HEK293 (cell line): ENCODE results near the gene ING5.

Experiments used
- CTCF ChIA-PET: fragments of 350-600 bp; formaldehyde crosslinking; extraction: SDS; loops from one replicate; lab custom pipeline; 2021; ENCODE audit warnings: antibody characterized with exemption; lab: Yijun Ruan, JAX
- POLR2A ChIA-PET: fragments of 300-600 bp; formaldehyde crosslinking; extraction: SDS; loops from one replicate; lab custom pipeline; 2020; ENCODE audit warnings: antibody characterized with exemption, inconsistent platforms; lab: Yijun Ruan, JAX
- H3K27ac ChIP-seq: fragments of 200-500 bp; sonication (Bioruptor generic); 2 replicates; pipeline ENCODE4 v1.5.1; 2014; ENCODE audit warnings: low read depth, low read length, control low read depth, inconsistent platforms; ENCODE audit errors: extremely low read depth
- H3K36me3 ChIP-seq, 2 experiments: fragments of 200-500 bp in 1 of 2; sonication (Bioruptor generic) in 1 of 2; 1 replicate in 1 of 2; 2 replicates in 1 of 2; pipeline ENCODE4 v1.5.1; 2014 to 2017; ENCODE audit warnings: inconsistent platforms in 2 of 2, low read length in 2 of 2; ENCODE audit not compliant: control insufficient read depth in 2 of 2, insufficient read depth in 1 of 2
- H3K4me1 ChIP-seq: fragments of 200-500 bp; sonication (Bioruptor generic); 2 replicates; pipeline ENCODE4 v1.5.1; 2014; ENCODE audit warnings: mild to moderate bottlenecking, low read length, inconsistent platforms; ENCODE audit not compliant: control insufficient read depth, insufficient read depth
- H3K4me3 ChIP-seq: 2 replicates; pipeline ENCODE4 v1.5.1; 2011; ENCODE audit warnings: low read depth, mild to moderate bottlenecking, control low read depth, low read length, moderate library complexity
- H3K9me3 ChIP-seq: fragments of 200-500 bp; sonication (Bioruptor generic); 2 replicates; pipeline ENCODE4 v1.5.1; 2014; ENCODE audit warnings: low read depth, low read length, inconsistent platforms; ENCODE audit not compliant: control insufficient read depth, insufficient read depth
- GFI1B ChIP-seq: fragments of 450-650 bp; formaldehyde crosslinking; IDR thresholded peaks from 2 replicates; pipeline ENCODE4 v1.5.1; 2016; ENCODE audit warnings: missing biosample characterization, missing genetic modification characterization
- SCRT2 ChIP-seq: fragments of 450-650 bp; formaldehyde crosslinking; IDR thresholded peaks from 2 replicates; pipeline ENCODE4 v1.5.1; 2016; ENCODE audit warnings: missing biosample characterization, missing genetic modification characterization
- ZBTB17 ChIP-seq: fragments of 450-650 bp; formaldehyde crosslinking; IDR thresholded peaks from 2 replicates; pipeline ENCODE4 v1.5.1; 2016; ENCODE audit warnings: missing biosample characterization, missing genetic modification characterization
- ZNF16 ChIP-seq: fragments of 450-650 bp; formaldehyde crosslinking; IDR thresholded peaks from 2 replicates; pipeline ENCODE4 v1.5.1; 2016; ENCODE audit warnings: low read depth, missing biosample characterization, missing genetic modification characterization
- ZNF223 ChIP-seq: fragments of 450-650 bp; formaldehyde crosslinking; IDR thresholded peaks from 2 replicates; pipeline ENCODE4 v1.5.1; 2016; ENCODE audit warnings: missing biosample characterization, missing genetic modification characterization
- ZNF280C ChIP-seq: fragments of 450-650 bp; formaldehyde crosslinking; IDR thresholded peaks from 2 replicates; pipeline ENCODE4 v1.5.1; 2016; ENCODE audit warnings: missing biosample characterization, missing genetic modification characterization
- ZNF280D ChIP-seq: fragments of 450-650 bp; formaldehyde crosslinking; IDR thresholded peaks from 2 replicates; pipeline ENCODE4 v1.5.1; 2016; ENCODE audit warnings: missing biosample characterization, missing genetic modification characterization
- ZNF354C ChIP-seq: fragments of 450-650 bp; formaldehyde crosslinking; IDR thresholded peaks from 2 replicates; pipeline ENCODE4 v1.5.1; 2016; ENCODE audit warnings: missing biosample characterization, missing genetic modification characterization, low read depth, borderline replicate concordance
- ZNF404 ChIP-seq: fragments of 450-650 bp; formaldehyde crosslinking; IDR thresholded peaks from 2 replicates; pipeline ENCODE4 v1.5.1; 2017; ENCODE audit warnings: missing biosample characterization, missing genetic modification characterization
- ZNF416 ChIP-seq: fragments of 450-650 bp; formaldehyde crosslinking; IDR thresholded peaks from 2 replicates; pipeline ENCODE4 v1.5.1; 2016; ENCODE audit warnings: missing biosample characterization, missing genetic modification characterization
- ZNF426 ChIP-seq: fragments of 450-650 bp; formaldehyde crosslinking; IDR thresholded peaks from 2 replicates; pipeline ENCODE4 v1.5.1; 2017; ENCODE audit warnings: missing biosample characterization, missing genetic modification characterization, mild to moderate bottlenecking, inconsistent platforms, moderate library complexity
- ZNF449 ChIP-seq: fragments of 450-650 bp; formaldehyde crosslinking; IDR thresholded peaks from 2 replicates; pipeline ENCODE4 v1.5.1; 2017; ENCODE audit warnings: missing biosample characterization, mild to moderate bottlenecking, missing genetic modification characterization, moderate library complexity
- ZNF521 ChIP-seq: fragments of 450-650 bp; formaldehyde crosslinking; IDR thresholded peaks from 2 replicates; pipeline ENCODE4 v1.5.1; 2017; ENCODE audit warnings: missing biosample characterization, mild to moderate bottlenecking, missing genetic modification characterization
- ZNF544 ChIP-seq: fragments of 450-650 bp; formaldehyde crosslinking; IDR thresholded peaks from 2 replicates; pipeline ENCODE4 v1.5.0; 2017; ENCODE audit warnings: missing biosample characterization, missing genetic modification characterization
- ZNF548 ChIP-seq: fragments of 450-650 bp; formaldehyde crosslinking; IDR thresholded peaks from 2 replicates; pipeline ENCODE4 v1.5.1; 2016; ENCODE audit warnings: missing biosample characterization, missing genetic modification characterization
- ZNF580 ChIP-seq: fragments of 450-650 bp; formaldehyde crosslinking; IDR thresholded peaks from 2 replicates; pipeline ENCODE4 v1.5.1; 2016; ENCODE audit warnings: missing biosample characterization, missing genetic modification characterization
- ZNF777 ChIP-seq: fragments of 450-650 bp; formaldehyde crosslinking; IDR thresholded peaks from 2 replicates; pipeline ENCODE4 v1.5.1; 2017; ENCODE audit warnings: missing biosample characterization, missing genetic modification characterization, borderline replicate concordance
- ZNF837 ChIP-seq: fragments of 450-650 bp; formaldehyde crosslinking; IDR thresholded peaks from 2 replicates; pipeline ENCODE4 v1.5.1; 2016; ENCODE audit warnings: missing biosample characterization, missing genetic modification characterization
- ZSCAN16 ChIP-seq: fragments of 450-650 bp; formaldehyde crosslinking; IDR thresholded peaks from 2 replicates; pipeline ENCODE4 v1.5.1; 2016; ENCODE audit warnings: missing biosample characterization, missing genetic modification characterization
- ZSCAN4 ChIP-seq: fragments of 450-650 bp; formaldehyde crosslinking; IDR thresholded peaks from 2 replicates; pipeline ENCODE4 v1.5.1; 2017; ENCODE audit warnings: missing biosample characterization, missing genetic modification characterization
- TF ChIP-seq, protein P1 (sequence below): IDR thresholded peaks from 2 replicates; pipeline ENCODE4 v1.6.1; 2011; ENCODE audit warnings: mild to moderate bottlenecking, low read depth, low read length, borderline replicate concordance
- TF ChIP-seq, protein P2 (sequence below): fragments of 450-650 bp; formaldehyde crosslinking; IDR thresholded peaks from 2 replicates; pipeline ENCODE4 v1.5.1; 2016; ENCODE audit warnings: missing biosample characterization, missing genetic modification characterization

Gene ING5

GRCh38 chr2:241752689-241753276 lies 50.9 kb downstream of the ING5 start:
- CTCF ChIA-PET = no interaction called here
- no peak for TF ChIP-seq ZNF280C (tag by site-specific recombination)
- no peak for TF ChIP-seq ZNF548 (tag by site-specific recombination)
- TF ChIP-seq ZBTB17 (tag by site-specific recombination) = no peak
- TF ChIP-seq ZNF223 (tag by site-specific recombination) = no peak
- TF ChIP-seq ZNF416 = no peak
- TF ChIP-seq ZNF426 (tag by site-specific recombination) = no peak
- Histone ChIP-seq H3K4me1 (no peaks in the 10 kb centered on the region), H3K27ac (no peak overlapping the region), H3K9me3 (no peaks in the 10 kb centered on the region), H3K36me3 (peaks cover 0 to 67% of the 10 kb centered on the region in 2 experiments; a peak in 2 of 3 replicates), H3K4me3 (no peak overlapping the region)
- POLR2A ChIA-PET = no interaction called here

- Histone ChIP-seq H3K9me3 (no peaks in the 10 kb centered on the region), H3K27ac (no peak overlapping the region), H3K4me3 (no peak overlapping the region), H3K36me3 (peaks cover 0 to 67% of the 10 kb centered on the region in 2 experiments; a peak in 2 of 3 replicates)
- TF ChIP-seq ZNF16 (tag by site-specific recombination) = no peak
- no peak for TF ChIP-seq ZNF354C
- TF ChIP-seq GFI1B (tag by site-specific recombination) = no peak
- TF ChIP-seq ZNF777 = no peak
- TF ChIP-seq, protein P1, sequence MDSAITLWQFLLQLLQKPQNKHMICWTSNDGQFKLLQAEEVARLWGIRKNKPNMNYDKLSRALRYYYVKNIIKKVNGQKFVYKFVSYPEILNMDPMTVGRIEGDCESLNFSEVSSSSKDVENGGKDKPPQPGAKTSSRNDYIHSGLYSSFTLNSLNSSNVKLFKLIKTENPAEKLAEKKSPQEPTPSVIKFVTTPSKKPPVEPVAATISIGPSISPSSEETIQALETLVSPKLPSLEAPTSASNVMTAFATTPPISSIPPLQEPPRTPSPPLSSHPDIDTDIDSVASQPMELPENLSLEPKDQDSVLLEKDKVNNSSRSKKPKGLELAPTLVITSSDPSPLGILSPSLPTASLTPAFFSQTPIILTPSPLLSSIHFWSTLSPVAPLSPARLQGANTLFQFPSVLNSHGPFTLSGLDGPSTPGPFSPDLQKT = no peak
- no peak for TF ChIP-seq ZNF449 (tag by site-specific recombination)
- TF ChIP-seq ZNF580 (tag by site-specific recombination) = no peak
- TF ChIP-seq ZSCAN16 (tag by site-specific recombination) = no peak
- TF ChIP-seq SCRT2 (tag by site-specific recombination) = no peak
- TF ChIP-seq ZNF521 = no peak
- TF ChIP-seq ZNF404 (tag by site-specific recombination) = no peak
- TF ChIP-seq ZNF544 (tag by site-specific recombination) = no peak
- no peak for TF ChIP-seq ZNF280D (tag by site-specific recombination)
- TF ChIP-seq ZNF837 = no peak
- TF ChIP-seq ZSCAN4 = no peak
- TF ChIP-seq, protein P2, sequence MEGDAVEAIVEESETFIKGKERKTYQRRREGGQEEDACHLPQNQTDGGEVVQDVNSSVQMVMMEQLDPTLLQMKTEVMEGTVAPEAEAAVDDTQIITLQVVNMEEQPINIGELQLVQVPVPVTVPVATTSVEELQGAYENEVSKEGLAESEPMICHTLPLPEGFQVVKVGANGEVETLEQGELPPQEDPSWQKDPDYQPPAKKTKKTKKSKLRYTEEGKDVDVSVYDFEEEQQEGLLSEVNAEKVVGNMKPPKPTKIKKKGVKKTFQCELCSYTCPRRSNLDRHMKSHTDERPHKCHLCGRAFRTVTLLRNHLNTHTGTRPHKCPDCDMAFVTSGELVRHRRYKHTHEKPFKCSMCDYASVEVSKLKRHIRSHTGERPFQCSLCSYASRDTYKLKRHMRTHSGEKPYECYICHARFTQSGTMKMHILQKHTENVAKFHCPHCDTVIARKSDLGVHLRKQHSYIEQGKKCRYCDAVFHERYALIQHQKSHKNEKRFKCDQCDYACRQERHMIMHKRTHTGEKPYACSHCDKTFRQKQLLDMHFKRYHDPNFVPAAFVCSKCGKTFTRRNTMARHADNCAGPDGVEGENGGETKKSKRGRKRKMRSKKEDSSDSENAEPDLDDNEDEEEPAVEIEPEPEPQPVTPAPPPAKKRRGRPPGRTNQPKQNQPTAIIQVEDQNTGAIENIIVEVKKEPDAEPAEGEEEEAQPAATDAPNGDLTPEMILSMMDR = no peak
- TF ChIP-seq, all 188 proteins: peak for 0
- CTCF ChIA-PET = interaction anchor here (0.6 kb wide), 1 partner anchor 1489 kb away, joined by 3 read pairs; no protein-coding TSS in a partner anchor
- POLR2A ChIA-PET = no interaction called here
- H3K4me1 ChIP-seq = no peaks in the 10 kb centered on the region
Observed at GRCh38 chr2:241753493-241753892, 51.7 kb downstream of the ING5 start.
